GM18507 (cell line): Measurements from ENCODE around the gene FLYWCH1.

Source experiments
- DNase-seq: peaks from one replicate; pipeline ENCODE4 v3.0.0; 2011; ENCODE audit warnings: low read depth; ENCODE audit not compliant: insufficient read length; ENCODE audit errors: extremely low spot score
- FAIRE-seq: peaks from 2 replicates; lab custom pipeline; 2011; peaks lifted over from hg19 to GRCh38; lab: Jason Lieb, UNC

FLYWCH1 gene

DNA sequence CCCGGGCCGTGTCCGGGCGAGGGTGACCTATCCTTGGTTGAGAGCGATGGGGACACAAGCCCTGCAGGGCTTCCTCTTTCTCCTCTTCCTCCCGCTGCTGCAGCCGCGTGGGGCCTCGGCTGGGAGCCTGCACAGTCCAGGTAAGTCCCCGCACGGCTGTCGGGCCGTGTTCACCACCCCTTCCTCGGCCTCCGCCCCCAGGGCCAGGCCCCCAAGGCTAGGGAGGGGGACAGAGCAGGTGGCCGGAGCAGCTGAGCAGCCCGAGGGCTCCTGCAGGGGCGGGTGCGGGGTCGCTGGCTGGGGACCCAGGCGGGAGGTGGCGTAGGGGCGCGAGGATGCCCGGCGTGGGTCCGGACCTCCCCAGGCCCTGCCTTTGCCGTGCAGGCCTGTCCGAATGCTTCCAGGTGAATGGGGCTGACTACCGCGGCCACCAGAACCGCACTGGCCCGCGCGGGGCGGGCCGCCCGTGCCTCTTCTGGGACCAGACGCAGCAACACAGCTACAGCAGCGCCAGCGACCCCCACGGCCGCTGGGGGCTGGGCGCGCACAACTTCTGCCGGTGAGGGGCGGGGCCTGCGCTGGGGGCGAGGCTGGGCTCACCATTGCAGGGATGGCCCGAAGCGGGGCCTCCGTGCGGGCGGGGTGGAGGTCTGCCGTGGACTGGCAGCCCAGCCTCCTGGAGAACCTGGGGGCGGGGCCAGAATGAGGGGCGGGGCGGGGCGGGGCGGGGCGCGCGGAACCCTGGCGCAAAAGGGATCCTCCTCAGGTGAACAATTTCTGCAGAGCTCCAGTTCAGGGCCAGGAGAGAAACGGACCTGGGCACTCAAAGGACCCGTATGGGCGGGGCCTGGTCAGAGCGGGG, 53.0 kb downstream of the FLYWCH1 start:
- DNase-seq (no peak), FAIRE-seq (peak; percentile 21)

DNA sequence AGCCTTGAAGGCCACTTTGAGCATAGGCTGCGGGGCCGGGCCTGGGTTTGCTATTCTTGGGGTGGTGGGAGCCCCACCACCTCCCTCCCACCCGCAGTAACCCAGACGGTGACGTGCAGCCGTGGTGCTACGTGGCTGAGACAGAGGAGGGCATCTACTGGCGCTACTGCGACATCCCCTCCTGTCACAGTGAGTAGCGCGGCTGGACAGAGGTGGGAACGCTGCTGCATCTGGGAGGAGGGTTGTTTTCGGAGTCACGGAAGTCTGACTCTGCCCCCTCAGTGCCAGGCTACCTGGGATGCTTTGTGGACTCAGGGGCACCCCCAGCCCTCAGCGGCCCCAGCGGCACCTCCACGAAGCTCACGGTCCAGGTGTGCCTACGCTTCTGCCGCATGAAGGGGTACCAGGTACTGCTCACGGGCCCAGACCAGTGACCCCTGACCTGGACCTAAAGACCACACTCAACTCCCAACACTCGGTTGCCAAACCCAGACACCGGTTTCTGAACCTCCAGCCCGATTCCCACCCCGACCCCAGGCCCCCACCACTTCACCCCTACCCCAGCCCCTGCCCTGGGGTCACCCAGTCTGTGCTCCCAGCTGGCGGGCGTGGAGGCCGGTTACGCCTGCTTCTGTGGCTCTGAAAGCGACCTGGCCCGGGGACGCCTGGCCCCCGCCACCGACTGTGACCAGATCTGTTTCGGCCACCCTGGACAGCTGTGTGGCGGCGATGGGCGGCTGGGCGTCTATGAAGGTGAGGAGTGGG, 54.5 kb downstream of the FLYWCH1 start:
- FAIRE-seq (no peak), DNase-seq (no peak)

- FAIRE-seq = no peak
- no peak for DNase-seq
Observed at GRCh38 chr16:2966808-2967191, 55.1 kb downstream of the FLYWCH1 start.

- DNase-seq (no peak), FAIRE-seq (no peak)
Observed at GRCh38 chr16:2967211-2967631, 55.5 kb downstream of the FLYWCH1 start.

GRCh38 chr16:2967721-2968161, 56.0 kb downstream of the FLYWCH1 start:
- no peak for FAIRE-seq
- DNase-seq = no peak

DNA sequence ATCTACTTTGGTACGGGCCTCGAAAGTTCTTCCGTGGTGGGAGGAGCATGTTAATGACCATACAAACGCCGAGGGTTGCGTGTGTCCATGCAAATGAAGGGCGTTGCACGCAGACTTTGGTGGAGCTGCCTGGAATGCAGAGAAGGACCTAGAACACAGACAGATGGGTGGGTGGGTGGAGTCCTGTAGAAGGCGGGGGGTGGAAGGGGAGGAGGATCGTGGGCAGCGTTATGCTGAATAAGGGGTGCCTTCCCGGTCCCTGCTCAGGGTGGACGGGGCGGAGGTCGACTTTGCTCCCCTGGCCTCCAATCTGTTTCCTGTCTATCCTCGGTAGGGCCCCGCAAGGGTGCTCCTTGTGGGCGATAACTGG, 56.6 kb downstream of the FLYWCH1 start:
- FAIRE-seq (peak; percentile 62), DNase-seq (no peak)

DNA sequence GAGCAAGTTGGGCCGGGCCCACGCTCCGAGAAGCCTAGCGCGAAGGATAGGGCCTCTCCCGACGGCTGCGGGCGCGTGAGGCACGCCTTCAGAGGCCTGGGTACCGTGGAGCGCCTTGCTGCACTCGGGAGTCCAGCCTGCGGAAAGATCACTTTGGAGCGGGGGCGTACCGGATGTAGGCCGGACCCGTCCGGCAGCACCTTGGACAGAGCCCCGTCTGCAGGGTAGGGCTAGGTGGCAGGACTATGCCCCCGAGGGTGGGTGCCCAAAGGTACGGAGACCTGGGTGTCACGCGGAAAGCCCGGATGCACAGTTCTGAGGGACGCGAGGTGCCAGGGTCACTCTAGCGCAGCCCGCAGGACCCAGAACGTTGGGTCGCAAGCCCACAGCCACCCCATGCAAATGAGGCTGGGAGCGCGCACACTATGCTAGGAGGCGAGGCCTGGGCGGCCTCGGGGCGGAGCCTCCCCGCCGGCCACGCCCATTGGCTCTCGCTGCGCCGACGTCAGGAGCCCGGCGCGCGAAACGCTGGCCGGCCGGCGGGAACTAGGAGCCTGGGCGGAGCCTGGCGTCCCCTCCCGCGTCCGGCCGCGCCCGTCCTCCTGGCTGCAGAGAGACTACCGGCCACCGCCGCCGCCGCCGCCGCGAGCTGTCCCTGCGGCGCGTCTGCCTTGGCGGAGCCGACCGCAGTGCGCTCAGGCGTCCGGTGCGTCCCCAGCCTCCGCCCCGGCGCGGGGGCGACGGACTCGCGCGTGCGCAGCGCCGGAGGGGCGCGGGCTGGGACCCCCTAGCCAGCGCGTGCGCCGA, 57.2 kb downstream of the FLYWCH1 start, which contains the start of gene PAQR4:
Gene PAQR4 (plus strand): TSS at position 611 of the 807 bp plus-strand sequence. CDS start 327 bp downstream, outside the sequence.
- FAIRE-seq = peak; percentile 93
- peak; percentile 93 for DNase-seq

GRCh38 chr16:2969545-2970521, 58.1 kb downstream of the FLYWCH1 start:
- peak; percentile 50 for FAIRE-seq
- peak; percentile 61 for DNase-seq

DNA sequence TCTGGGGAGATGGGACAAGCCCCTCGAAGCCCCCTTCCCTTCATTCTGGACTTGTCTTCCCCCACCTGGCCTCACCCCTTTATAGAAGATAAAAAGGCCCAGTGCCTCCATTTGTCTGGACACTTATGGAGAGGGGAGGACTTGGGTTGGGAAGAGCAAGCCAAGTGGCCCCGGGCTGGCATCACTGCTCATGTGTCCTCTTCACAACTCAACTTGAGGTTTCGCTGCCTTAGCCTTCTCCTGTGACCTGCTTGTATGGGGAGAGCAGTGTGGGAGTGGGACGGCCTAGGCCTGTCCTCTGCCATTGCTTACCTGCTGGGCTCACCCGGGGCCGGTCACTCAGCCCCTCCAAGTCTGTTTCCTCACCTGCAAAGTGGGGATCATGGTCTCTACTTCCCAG, 58.8 kb downstream of the FLYWCH1 start:
- DNase-seq (no peak), FAIRE-seq (no peak)

DNA sequence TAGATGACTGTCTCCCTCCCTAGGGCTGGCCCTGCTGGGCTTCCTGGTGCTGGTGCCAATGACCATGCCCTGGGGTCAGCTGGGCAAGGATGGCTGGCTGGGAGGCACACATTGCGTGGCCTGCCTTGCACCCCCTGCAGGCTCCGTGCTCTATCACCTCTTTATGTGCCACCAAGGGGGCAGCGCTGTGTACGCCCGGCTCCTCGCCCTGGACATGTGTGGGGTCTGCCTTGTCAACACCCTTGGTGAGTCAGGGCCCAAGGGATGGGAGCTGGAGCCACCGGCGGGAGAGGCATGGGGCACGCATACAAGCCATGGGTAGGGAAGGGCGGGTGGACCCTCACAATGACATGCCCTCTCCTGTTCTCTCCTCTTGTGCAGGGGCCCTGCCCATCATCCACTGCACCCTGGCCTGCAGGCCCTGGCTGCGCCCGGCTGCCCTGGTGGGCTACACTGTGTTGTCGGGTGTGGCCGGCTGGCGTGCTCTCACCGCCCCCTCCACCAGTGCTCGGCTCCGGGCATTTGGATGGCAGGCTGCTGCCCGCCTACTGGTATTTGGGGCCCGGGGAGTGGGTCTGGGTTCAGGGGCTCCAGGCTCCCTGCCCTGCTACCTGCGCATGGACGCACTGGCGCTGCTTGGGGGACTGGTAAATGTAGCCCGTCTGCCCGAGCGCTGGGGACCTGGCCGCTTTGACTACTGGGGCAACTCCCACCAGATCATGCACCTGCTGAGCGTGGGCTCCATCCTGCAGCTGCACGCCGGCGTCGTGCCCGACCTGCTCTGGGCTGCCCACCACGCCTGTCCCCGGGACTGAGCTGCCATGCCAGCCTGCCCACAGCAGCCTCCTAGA, 59.6 kb downstream of the FLYWCH1 start:
- DNase-seq (no peak), FAIRE-seq (no peak)

DNA sequence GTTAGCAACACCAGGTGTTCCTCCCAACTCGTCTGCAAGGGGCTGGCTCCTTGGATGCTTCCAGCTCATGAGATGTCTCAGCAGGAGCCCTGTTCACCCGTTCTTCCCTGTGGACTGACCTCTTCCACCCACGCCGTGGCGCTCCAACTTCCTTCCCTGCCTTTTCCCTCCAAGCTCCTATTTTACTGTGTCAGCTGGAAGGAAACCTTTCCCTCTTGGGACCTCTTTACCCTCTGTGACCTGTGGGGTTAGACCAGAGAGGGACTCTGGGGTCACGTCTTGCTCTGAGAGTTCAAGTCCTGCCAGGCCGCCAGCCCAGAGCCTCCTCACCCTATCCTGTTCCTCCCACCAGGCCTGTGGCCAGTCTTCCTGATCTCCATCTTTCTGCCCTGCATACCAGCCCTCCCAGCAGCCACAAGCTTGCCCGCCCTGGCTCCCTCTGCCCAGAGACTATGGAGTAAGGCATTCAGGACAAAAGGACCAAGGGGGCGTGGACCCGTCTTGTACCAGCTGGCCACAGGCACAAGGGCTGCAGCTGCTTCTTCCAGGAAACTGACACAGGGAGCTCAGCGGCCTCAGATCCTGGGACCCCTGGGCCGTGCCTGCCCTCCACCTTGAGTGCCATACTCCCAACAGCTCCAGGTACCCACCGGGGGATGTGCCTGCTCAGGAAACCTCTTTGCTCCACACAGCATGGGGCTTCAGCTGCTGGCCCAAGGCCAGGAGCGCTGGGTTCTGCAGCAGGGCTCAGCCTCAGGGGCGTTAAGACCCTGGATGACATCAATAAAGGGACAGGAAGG, 60.5 kb downstream of the FLYWCH1 start:
- DNase-seq = no peak
- FAIRE-seq = no peak

DNA sequence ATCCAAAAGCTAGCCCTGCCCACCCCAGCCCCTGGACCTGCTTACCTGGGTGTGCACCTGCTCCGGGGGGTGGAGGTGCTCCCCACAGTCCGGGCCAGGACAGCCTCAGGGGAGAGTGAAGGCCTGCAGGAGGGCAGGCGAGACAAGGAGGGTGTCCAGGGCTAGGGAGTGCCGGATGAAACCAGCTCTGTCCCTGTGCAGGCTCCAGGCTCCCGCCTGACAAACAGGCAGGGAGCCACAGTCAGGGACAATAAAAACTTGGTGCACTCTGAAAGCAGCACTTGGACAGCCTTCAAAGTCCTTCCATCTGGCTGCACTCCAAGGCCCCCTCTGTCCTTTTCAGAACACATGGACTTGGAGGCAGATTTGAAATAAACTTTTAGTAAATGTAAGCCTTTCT, 61.4 kb downstream of the FLYWCH1 start:
- FAIRE-seq = no peak
- DNase-seq = no peak

DNA sequence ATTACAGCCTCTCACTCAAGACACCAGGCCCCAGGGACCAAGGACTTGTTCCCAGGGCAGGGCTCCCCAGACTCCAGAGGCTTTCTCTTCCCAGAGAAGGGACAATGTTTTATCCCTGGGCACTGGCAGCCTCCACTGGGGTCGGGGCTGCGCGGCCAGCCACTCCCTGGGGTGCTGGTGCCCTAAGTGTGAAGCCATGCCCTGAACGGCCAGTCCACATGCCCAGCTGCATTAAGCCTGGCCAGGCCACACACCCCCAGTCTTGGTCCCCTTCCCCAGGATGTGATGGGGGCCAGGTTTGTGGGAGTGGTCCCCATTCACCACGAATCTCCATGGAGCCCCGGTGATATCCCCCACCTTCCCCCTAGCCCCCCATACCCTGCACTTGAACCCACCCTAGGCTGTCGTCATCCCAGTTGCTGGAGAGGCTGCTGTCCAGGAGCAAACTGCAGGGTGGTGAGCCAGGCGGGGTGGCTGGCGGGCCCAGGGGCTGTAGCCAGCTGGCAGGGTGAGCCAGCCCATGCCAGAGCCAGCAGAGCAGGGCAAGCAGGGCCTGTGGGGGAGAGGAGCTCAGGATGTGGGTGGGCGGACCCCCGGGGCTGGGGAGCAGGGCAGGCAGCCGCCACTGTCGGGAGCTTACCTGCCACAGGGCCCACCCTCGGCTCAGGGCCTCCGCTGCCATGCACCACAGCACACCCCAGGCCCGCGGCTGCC, 62.0 kb downstream of the FLYWCH1 start:
- DNase-seq = no peak
- FAIRE-seq = no peak

- DNase-seq (no peak), FAIRE-seq (no peak)
Observed at GRCh38 chr16:2974319-2975056, 62.8 kb downstream of the FLYWCH1 start.

GRCh38 chr16:2975161-2975795, 63.5 kb downstream of the FLYWCH1 start:
- FAIRE-seq (no peak), DNase-seq (no peak)
